K562 (cell line): Measurements from ENCODE around the gene EPS8. TPM values are rescaled to one million over a fixed set of nuclear protein-coding genes. Genes with fewer than 3 reads are reported as not detected.

Experiments used
- ATAC-seq: fragments of 200-7000 bp; cut with Tn5 transposase; 3 replicates; pipeline ENCODE4 v1.9.1; 2020; ENCODE audit warnings: moderate library complexity
- BruUV-seq: library from RNA; stranded (reverse); fragments of 400-500 nt; replicated peaks from 2 replicates; lab custom pipeline; 2021; lab: Mats Ljungman, UMichigan
- CTCF ChIA-PET: fragments of 300-600 bp; formaldehyde crosslinking; extraction: SDS; loops from one replicate; lab custom pipeline; 2021; ENCODE audit warnings: low intra/inter-chr PET ratio; lab: Yijun Ruan, JAX
- POLR2A ChIA-PET: fragments of 300-600, 350-650 bp; sonication (Branson Sonifier 250); formaldehyde crosslinking; extraction: SDS; loops from one replicate; lab custom pipeline; 2021; ENCODE audit warnings: antibody characterized with exemption, inconsistent platforms; lab: Yijun Ruan, JAX
- DNase-seq, 4 experiments: peaks; one replicate each; pipeline versions ENCODE4 v3.0.0 to v3.0.0-alpha.2; 2011 to 2018; ENCODE audit warnings: low spot score in 3 of 4, mixed read lengths in 3 of 4; ENCODE audit errors: extremely low read depth in 1 of 4
- FAIRE-seq: peaks from 2 replicates; lab custom pipeline; 2011; peaks lifted over from hg19 to GRCh38; lab: Jason Lieb, UNC
- H2AFZ ChIP-seq: 2 replicates; pipeline ENCODE4 v1.6.0; 2011; ENCODE audit warnings: low read depth, low read length, control low read depth, inconsistent platforms
- H3K27ac ChIP-seq: fragments of 200-600 bp; 3 replicates; pipeline ENCODE4 v1.8.0; 2011; ENCODE audit warnings: low read depth, mild to moderate bottlenecking, control low read depth, inconsistent platforms, low read length, moderate library complexity, mixed read lengths; ENCODE audit errors: extremely low read depth
- H3K27me3 ChIP-seq, 2 experiments: fragments of 300-600 bp in 1 of 2; 2 replicates in 1 of 2; 3 replicates in 1 of 2; pipeline versions ENCODE4 v1.6.0 to v1.8.0; 2011; ENCODE audit warnings: inconsistent platforms in 2 of 2, low read length in 2 of 2, mild to moderate bottlenecking in 1 of 2, mixed read lengths in 1 of 2, moderate library complexity in 1 of 2; ENCODE audit not compliant: control insufficient read depth in 2 of 2, insufficient read depth in 2 of 2
- H3K36me3 ChIP-seq: fragments of 300-600 bp; 3 replicates; pipeline ENCODE4 v1.8.0; 2011; ENCODE audit warnings: mild to moderate bottlenecking, low read length, inconsistent platforms; ENCODE audit not compliant: control insufficient read depth, insufficient read depth
- H3K4me1 ChIP-seq, 2 experiments: fragments of 200-600 bp in 1 of 2; replicated peaks in 1 of 2; 2 replicates in 1 of 2; 3 replicates in 1 of 2; pipeline versions ENCODE4 v1.5.1 to v1.8.0; 2011; ENCODE audit warnings: inconsistent platforms in 2 of 2, low read length in 2 of 2, mild to moderate bottlenecking in 1 of 2, mixed read lengths in 1 of 2, moderate library complexity in 1 of 2; ENCODE audit not compliant: control insufficient read depth in 2 of 2, insufficient read depth in 2 of 2
- H3K4me2 ChIP-seq: 2 replicates; pipeline ENCODE4 v1.6.1; 2011; ENCODE audit warnings: low read length, control low read depth, inconsistent platforms, mixed read lengths; ENCODE audit not compliant: insufficient read depth
- H3K4me3 ChIP-seq: fragments of 200-600 bp; sonication (generic), shearing (Covaris generic); 2 replicates; pipeline ENCODE4 v1.5.1; 2016; ENCODE audit warnings: control low read depth, inconsistent platforms
- H3K79me2 ChIP-seq: fragments of 200-600 bp; 3 replicates; pipeline ENCODE4 v1.8.0; 2011; ENCODE audit warnings: low read length, inconsistent platforms; ENCODE audit not compliant: control insufficient read depth, insufficient read depth
- H3K9ac ChIP-seq, 2 experiments: 2 replicates each; pipeline versions ENCODE4 v1.6.0 to v1.6.1; 2011; ENCODE audit warnings: low read depth in 2 of 2, low read length in 2 of 2, control low read depth in 1 of 2, inconsistent platforms in 1 of 2, mild to moderate bottlenecking in 1 of 2, mixed read lengths in 1 of 2; ENCODE audit not compliant: insufficient read depth in 1 of 2
- H3K9me1 ChIP-seq: one replicate; pipeline ENCODE4 v1.6.0; 2011; ENCODE audit warnings: inconsistent platforms, mild to moderate bottlenecking, low read length, moderate library complexity; ENCODE audit not compliant: control insufficient read depth, insufficient read depth
- H3K9me3 ChIP-seq: replicated peaks from 2 replicates; pipeline ENCODE4 v1.5.1; 2011; ENCODE audit warnings: low read depth, low read length, inconsistent platforms; ENCODE audit not compliant: control insufficient read depth, insufficient read depth
- H4K20me1 ChIP-seq: replicated peaks from 2 replicates; pipeline ENCODE4 v1.6.1; 2011; ENCODE audit warnings: low read length, inconsistent platforms, mixed read lengths; ENCODE audit not compliant: control insufficient read depth, insufficient read depth
- GATAD2A ChIP-seq: fragments of 450-650 bp; IDR thresholded peaks from 2 replicates; pipeline ENCODE4 v1.6.1; 2017
- IRF1 ChIP-seq: sonication (generic); formaldehyde crosslinking; IDR thresholded peaks from 2 replicates; pipeline ENCODE4 v1.8.0; 2022; ENCODE audit warnings: missing genetic modification reagents, mild to moderate bottlenecking, borderline replicate concordance
- RERE ChIP-seq: sonication (generic); formaldehyde crosslinking; IDR thresholded peaks from 2 replicates; pipeline ENCODE4 v1.8.0; 2023; ENCODE audit warnings: missing genetic modification reagents, mild to moderate bottlenecking, borderline replicate concordance
- RNF219 ChIP-seq: fragments of 250-450 bp; sonication (Bioruptor Pico); IDR thresholded peaks from 2 replicates; pipeline ENCODE4 v1.5.0; 2022; ENCODE audit warnings: mild to moderate bottlenecking
- SMAD2 ChIP-seq: fragments of 150-350 bp; IDR thresholded peaks from 2 replicates; pipeline ENCODE4 v1.6.1; 2014; ENCODE audit warnings: low read depth, mild to moderate bottlenecking, low read length
- TARDBP ChIP-seq: fragments of 450-650 bp; IDR thresholded peaks from 2 replicates; pipeline ENCODE4 v1.6.1; 2016
- TRIM28 ChIP-seq: fragments of 450-650 bp; IDR thresholded peaks from 2 replicates; pipeline ENCODE4 v1.6.1; 2017
- ZBTB7A ChIP-seq: IDR thresholded peaks from 2 replicates; pipeline ENCODE4 v1.6.1; 2011; ENCODE audit warnings: low read depth, mild to moderate bottlenecking, low read length, moderate library complexity, borderline replicate concordance; ENCODE audit not compliant: control insufficient read depth
- ZNF551 ChIP-seq: fragments of 250-450 bp; sonication (Bioruptor Pico); IDR thresholded peaks from 2 replicates; pipeline ENCODE4 v1.5.0; 2021; ENCODE audit warnings: mild to moderate bottlenecking, moderate library complexity
- ZNF583 ChIP-seq: fragments of 250-450 bp; sonication (Bioruptor Pico); IDR thresholded peaks from 2 replicates; pipeline ENCODE4 v1.4.0; 2020
- WGBS: fragments of 100-300 bp; shearing (Covaris generic); methylation state at CpG from one replicate; pipeline ENCODE4 v1.1.6; 2016; ENCODE audit warnings: low coverage, mixed read lengths; ENCODE audit not compliant: insufficient coverage; ENCODE audit errors: missing lambda C conversion rate; 5-methylcytosine and 5-hydroxymethylcytosine counted together
- in situ Hi-C: fragments of 300-500 bp; cut with MboI; formaldehyde crosslinking; loops from 4 replicates; pipeline ENCODE4 v1.15.0; 2018; ENCODE audit warnings: inconsistent platforms, mixed read lengths
- intact Hi-C: fragments of 100-400 bp; cut with micrococcal nuclease; formaldehyde crosslinking; loops from 2 replicates; pipeline ENCODE4 v1.14.2; 2022
- polyA plus RNA-seq, 8 experiments: library from polyadenylated mRNA; depleted of rRNA in 4 of 8; stranded (reverse) in 5 of 8; unstranded in 3 of 8; fragments of >200 nt; fragmentation: Nextera tagmentation in 2 of 8; fragmentation: Illumina TruSeq in 1 of 8; extraction: Ambion mirVana in 2 of 8; extraction: Trizol in 1 of 8; gene quantifications; 2 replicates each; pipeline versions ENCODE4 v1.2.1 to v1.2.3, GENCODE V29; 2011 to 2014; ENCODE audit warnings: inconsistent platforms in 1 of 8, missing spikeins in 1 of 8
- total RNA-seq, 7 experiments: library from RNA; depleted of rRNA in 6 of 7; stranded (reverse); fragments of >200 nt in 6 of 7; fragmentation: Illumina TruSeq in 2 of 7; extraction: Trizol in 2 of 7; gene quantifications; 2 replicates each; pipeline versions ENCODE4 v1.2.1 to v1.2.3, GENCODE V29; 2011 to 2021; ENCODE audit warnings: low replicate concordance in 1 of 7

Gene EPS8
- total and polyA plus RNA-seq, 9 of the 15 experiments (the other 6 are each of a cell fraction or from before 2014, with no cell fraction given): 0.10 to 1.9 (median 0.33) TPM

- Histone ChIP-seq H4K20me1 (no peaks in the 10 kb centered on the region), H3K9ac (no peak overlapping the region), H3K36me3 (no peaks in the 10 kb centered on the region), H3K9me1 (no peaks in the 10 kb centered on the region), H3K4me2 (no peak overlapping the region), H3K4me1 (no peaks in the 10 kb centered on the region), H3K4me3 (no peak overlapping the region), H3K27ac (no peak overlapping the region), H3K27me3 (no peaks in the 10 kb centered on the region), H3K79me2 (no peaks in the 10 kb centered on the region), H3K9me3 (no peaks in the 10 kb centered on the region), H2AFZ (no peak overlapping the region)
- no TSS peak for BruUV-seq
- ChIA-PET CTCF (no interaction called here), POLR2A (interaction anchor here (0.5 kb wide), 1 partner anchor 469 kb away, joined by 3 read pairs; no protein-coding TSS in a partner anchor)
- in situ Hi-C loops (no loop called here), intact Hi-C loops (no loop called here)
- no peak for TF ChIP-seq ZBTB7A
- no peak for TF ChIP-seq ZNF583 (CRISPR knock-in tag)
- no peak for TF ChIP-seq SMAD2
- TF ChIP-seq RNF219 (CRISPR knock-in tag): no peak
- TF ChIP-seq TARDBP: no peak
- TF ChIP-seq ZNF551: no peak
- no peak for TF ChIP-seq RERE
- TF ChIP-seq TRIM28: no peak
- no peak for TF ChIP-seq IRF1 (CRISPR knock-in tag)
- TF ChIP-seq GATAD2A: no peak
- FAIRE-seq (no peak), ATAC-seq (no peak), DNase-seq (no peak)
- 3% methylated on average over 3 of the region's 3 CpGs for WGBS
These were observed 90.8 kb downstream of the EPS8 start for GRCh38 chr12:15698377-15698871.
